ENCODE data around the gene FUBP3. TPM values are rescaled to one million over a fixed set of nuclear protein-coding genes. Genes with fewer than 3 reads are reported as not detected.

Gene FUBP3
- total RNA-seq, 1 experiment from 2014 or later = 73.7 TPM

GRCh38 chr9:130635306-130635705 lies 55.9 kb downstream of the FUBP3 start (continued):
- TF ChIP-seq ZNF274 (IDR thresholded peaks at IDR 0.05; ENCODE audit: low read depth, low read length) = no peak
- TF ChIP-seq POLR2A (IDR thresholded peaks at IDR 0.05; ENCODE audit: borderline replicate concordance, extremely low read depth, insufficient read depth, insufficient read length) = no peak
- TF ChIP-seq, protein P1, sequence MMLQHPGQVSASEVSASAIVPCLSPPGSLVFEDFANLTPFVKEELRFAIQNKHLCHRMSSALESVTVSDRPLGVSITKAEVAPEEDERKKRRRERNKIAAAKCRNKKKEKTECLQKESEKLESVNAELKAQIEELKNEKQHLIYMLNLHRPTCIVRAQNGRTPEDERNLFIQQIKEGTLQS (IDR thresholded peaks at IDR 0.05) = no peak
- TF ChIP-seq EZH2phosphoT487 (IDR thresholded peaks at IDR 0.05; ENCODE audit: borderline replicate concordance) = no peak
- TF ChIP-seq, protein P2, sequence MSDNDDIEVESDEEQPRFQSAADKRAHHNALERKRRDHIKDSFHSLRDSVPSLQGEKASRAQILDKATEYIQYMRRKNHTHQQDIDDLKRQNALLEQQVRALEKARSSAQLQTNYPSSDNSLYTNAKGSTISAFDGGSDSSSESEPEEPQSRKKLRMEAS (IDR thresholded peaks at IDR 0.05) = no peak
- TF ChIP-seq, protein P3, sequence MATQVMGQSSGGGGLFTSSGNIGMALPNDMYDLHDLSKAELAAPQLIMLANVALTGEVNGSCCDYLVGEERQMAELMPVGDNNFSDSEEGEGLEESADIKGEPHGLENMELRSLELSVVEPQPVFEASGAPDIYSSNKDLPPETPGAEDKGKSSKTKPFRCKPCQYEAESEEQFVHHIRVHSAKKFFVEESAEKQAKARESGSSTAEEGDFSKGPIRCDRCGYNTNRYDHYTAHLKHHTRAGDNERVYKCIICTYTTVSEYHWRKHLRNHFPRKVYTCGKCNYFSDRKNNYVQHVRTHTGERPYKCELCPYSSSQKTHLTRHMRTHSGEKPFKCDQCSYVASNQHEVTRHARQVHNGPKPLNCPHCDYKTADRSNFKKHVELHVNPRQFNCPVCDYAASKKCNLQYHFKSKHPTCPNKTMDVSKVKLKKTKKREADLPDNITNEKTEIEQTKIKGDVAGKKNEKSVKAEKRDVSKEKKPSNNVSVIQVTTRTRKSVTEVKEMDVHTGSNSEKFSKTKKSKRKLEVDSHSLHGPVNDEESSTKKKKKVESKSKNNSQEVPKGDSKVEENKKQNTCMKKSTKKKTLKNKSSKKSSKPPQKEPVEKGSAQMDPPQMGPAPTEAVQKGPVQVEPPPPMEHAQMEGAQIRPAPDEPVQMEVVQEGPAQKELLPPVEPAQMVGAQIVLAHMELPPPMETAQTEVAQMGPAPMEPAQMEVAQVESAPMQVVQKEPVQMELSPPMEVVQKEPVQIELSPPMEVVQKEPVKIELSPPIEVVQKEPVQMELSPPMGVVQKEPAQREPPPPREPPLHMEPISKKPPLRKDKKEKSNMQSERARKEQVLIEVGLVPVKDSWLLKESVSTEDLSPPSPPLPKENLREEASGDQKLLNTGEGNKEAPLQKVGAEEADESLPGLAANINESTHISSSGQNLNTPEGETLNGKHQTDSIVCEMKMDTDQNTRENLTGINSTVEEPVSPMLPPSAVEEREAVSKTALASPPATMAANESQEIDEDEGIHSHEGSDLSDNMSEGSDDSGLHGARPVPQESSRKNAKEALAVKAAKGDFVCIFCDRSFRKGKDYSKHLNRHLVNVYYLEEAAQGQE (IDR thresholded peaks at IDR 0.05; ENCODE audit: low read depth) = no peak

DNA sequence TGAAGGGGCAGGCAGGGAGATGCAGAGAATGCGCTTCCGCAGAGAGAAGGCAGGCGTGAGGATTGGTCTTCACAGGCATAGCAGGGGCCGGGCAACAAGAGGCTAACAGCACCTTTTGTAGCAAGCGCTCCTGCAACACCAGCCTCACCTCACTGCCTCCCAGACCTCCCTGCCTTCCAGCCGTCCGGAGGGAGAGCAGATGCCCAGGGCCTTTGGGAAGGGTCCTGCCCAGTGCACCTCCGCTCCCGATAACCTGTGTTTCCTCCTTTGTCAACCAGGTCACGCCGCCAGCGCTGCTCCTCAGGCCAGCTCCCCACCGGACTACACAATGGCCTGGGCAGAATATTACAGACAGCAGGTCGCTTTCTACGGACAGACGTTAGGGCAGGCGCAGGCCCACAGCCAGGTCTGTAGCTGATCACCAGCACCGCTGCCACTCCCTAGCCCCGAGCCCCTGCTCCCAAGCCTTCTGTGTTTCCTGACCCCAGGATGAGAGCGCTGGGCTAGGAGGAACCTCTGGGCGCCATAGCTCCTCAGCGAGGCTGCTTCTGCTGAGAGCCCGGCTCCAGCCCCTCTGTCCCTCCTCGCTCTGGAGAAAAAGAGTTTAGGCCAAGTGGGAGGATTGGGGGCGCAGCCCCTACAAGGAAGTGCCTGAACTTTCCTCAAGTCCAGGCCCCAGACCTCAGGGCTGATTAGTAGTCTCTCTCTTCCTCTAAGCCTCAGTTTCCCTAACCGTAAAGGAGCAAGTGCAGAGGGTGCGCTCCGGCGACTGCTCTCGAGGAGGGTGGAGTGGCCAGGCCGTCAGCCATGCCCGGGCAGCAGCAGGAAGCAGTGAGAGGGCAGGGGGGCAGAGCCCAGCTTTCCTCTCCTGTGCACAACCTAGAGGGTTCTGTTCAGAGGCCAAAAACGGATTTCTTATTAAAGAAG lies 56.6 kb downstream of the FUBP3 start:
- H3K79me2 ChIP-seq (ENCODE audit: insufficient read depth, low read length) = no peaks in the 10 kb centered on the region
- TF ChIP-seq EZH2phosphoT487 (IDR thresholded peaks at IDR 0.05; ENCODE audit: borderline replicate concordance) = no peak
- no peak for TF ChIP-seq RAD21 (IDR thresholded peaks at IDR 0.05; ENCODE audit: low read depth)
- TF ChIP-seq, protein P1 (IDR thresholded peaks at IDR 0.05) = no peak
- no peak for TF ChIP-seq SRF (IDR thresholded peaks at IDR 0.05; ENCODE audit: low read depth)
- DNase-seq (ENCODE audit: low read depth, low spot score) (no peak), ATAC-seq (no peak)
- no peak overlapping the region for H2AFZ ChIP-seq (ENCODE audit: low read depth, low read length, poor library complexity, severe bottlenecking)
- H3K36me3 ChIP-seq (ENCODE audit: control insufficient read depth in 1 of 2, insufficient read depth in 2 of 2, low read length in 2 of 2) = peaks cover 21 to 23% of the 10 kb centered on the region in 2 experiments
- CTCF ChIA-PET = no interaction called here
- no peaks in the 10 kb centered on the region for H4K20me1 ChIP-seq (ENCODE audit: insufficient read depth)
- intact Hi-C loops (cut with micrococcal nuclease) = no loop called here
- POLR2A ChIA-PET = no interaction called here
- H3K9me2 ChIP-seq (ENCODE audit: insufficient read depth) = no peaks in the 10 kb centered on the region
- RAD21 ChIA-PET (ENCODE audit: low non-redundant PET in 1 of 2, low total read pairs in 2 of 2, uncharacterized antibody in 2 of 2, unreplicated experiment in 2 of 2) = no interaction called here
- H3K4me3 ChIP-seq (replicated peaks in 1 of 2; ENCODE audit: low read depth in 1 of 2, low read length in 2 of 2) = no peak overlapping the region
- no TSS peak for BruUV-seq (replicated peaks)
- no peaks in the 10 kb centered on the region for H3K9me3 ChIP-seq (ENCODE audit: control insufficient read depth in 1 of 2, insufficient read depth in 1 of 2, low read depth in 1 of 2, low read length in 2 of 2)
- H3K27ac ChIP-seq (ENCODE audit: low read depth, low read length) = no peak overlapping the region
- H3K4me1 ChIP-seq (ENCODE audit: control insufficient read depth in 1 of 2, insufficient read depth in 2 of 2, low read length in 2 of 2) = no peaks in the 10 kb centered on the region
- H3K27me3 ChIP-seq (ENCODE audit: insufficient read depth, low read length) = no peaks in the 10 kb centered on the region
- no peak overlapping the region for H3K9ac ChIP-seq (ENCODE audit: low read length)
- H3K4me2 ChIP-seq (ENCODE audit: low read length) = no peak overlapping the region

All from HCT116 (cell line).